ENCODE results near the gene FAM168B.
"Not testable (repeated sequence)": the region's sequence is repeated elsewhere in the genome, so short reads cannot be mapped to it uniquely, and the experiment has no call there.

The FAM168B gene

DNA sequence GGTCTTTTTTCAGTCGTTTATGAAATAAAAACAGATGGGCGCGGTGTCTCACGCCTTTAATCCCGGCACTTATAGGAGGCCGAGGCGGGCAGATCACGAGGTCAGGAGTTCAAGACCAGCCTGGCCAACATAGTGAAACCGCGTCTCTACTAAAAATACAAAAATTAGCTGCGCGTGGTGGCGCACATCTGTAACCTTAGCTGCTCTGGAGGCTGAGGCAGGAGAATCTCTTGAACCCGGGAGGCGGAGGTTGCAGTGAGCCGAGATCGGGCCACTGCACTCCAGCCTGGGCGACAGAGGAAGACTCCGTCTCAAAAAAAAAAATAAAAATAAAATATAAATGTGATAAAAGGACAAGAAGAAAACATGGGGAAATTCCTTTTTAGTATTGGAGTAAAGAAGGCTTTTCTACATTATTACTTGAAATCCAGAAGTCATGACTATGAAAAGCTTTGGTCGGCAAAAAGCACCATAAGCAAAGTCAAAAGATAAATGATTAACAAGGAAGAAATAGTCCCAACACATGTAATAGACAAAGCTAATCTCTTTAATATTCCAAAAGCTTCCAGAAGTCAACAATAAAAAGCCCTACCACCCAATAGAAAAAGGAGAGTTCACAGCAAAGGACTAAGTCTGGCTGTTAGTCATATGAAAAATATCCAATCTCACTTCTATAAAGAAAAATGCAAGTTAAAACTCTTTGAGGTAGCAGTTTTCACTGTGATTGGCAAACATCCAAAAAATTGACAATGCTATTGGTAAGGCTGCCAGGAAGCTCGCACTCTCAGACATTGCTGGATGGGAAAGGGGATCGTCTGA, 1.4 kb upstream of the FAM168B start:
- DNase-seq: no peak

DNA sequence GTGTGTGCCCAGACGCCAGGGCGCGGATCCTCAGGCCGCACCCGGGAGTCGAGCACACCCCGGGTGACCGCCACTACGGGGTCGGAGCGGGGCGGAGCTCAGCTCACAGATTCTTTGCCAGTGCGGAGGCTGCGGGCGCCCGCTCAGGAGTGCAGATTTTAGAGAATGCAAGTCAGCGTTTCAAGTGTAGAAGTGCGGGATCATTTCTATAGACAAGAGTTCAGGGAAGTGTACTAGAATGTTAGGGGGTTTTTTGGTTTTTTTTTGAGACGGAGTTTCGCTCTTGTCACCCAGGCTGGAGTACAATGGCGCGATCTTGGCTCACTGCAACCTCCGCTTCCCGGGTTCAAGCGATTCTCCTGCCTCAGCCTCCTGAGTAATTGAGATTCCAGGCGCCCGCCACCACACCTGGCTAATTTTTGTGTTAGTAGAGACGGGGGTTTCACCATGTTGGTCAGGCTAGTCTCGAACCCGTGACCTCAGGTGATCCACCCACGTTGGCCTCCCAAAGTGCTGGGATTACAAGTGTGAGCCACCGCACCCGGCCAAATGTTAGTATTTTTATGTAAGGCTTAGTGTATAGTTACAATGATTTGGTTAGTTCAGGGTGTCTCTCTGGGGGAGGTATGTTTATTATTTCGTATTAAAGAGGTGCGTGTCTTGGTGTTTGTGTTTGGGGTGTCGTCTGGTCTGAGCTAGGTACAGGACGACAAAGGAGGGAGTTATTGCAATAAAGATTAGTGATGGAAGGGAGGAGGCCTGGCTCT, 619 bp upstream of the FAM168B start:
- DNase-seq: peak; percentile 12

DNA sequence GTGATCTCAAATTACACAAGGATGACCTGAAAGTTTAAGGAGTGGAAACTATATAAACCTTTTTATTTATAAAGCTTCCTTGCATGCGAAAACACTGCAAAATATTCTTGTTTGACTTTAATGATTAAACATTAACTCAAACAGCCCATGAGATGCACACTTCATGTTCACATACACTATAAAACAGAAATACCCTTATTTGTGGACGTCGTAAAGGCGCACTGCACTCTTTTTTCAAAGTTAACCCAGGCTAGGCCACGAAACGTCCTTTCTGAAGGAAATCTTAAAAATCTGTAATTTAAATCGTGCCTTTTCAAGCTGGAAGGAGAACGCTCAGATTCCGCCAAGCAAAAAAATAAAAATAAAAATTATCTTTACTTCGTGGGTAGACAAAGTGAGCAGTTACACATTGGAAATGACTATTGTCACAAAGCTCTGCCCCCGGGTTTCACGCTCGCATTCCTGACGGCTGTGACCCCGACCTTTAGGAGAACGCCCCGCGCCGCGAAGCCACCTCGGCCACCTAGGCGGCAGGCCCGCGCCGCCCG, 728 bp downstream of the FAM168B start:
- DNase-seq: no peak

DNA sequence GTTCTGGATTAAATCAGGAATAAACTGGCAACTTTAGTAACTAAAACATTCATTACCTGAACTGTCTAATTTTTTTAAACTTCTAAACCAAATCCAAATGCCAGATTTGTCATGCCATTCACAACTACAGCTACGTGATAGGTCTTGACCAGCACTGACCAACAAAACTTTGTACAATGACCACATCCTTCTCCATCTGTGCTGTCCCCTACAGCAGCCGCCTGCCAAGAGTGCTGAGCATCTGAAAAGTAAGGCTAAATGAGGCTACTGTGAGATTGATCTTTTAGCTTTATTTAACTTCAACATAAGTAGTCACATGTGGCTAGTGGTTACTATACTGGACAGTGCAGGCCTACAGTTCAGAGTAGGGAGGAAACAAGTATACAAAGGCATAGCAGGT, 7.6 kb downstream of the FAM168B start:
- no peak for DNase-seq

DNA sequence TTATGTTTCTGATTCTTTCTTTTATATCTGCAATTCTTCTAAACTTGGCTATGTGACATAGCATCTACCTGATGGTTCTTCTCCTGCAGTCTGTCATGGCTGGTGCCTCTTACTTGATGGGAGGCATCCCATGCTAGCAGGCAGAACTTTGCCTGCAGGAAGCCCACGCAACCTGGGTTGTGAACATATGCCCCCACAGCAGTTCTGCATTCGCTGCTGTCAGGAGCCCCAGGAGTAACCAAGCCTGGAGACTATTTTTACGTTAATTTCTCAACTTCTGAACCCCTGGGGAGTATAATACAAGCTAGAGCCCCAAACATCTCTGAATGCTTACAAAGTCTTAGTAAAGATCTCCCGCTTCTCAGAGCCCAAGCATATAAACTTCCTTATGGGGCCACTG, 12.1 kb downstream of the FAM168B start:
- no peak for DNase-seq

DNA sequence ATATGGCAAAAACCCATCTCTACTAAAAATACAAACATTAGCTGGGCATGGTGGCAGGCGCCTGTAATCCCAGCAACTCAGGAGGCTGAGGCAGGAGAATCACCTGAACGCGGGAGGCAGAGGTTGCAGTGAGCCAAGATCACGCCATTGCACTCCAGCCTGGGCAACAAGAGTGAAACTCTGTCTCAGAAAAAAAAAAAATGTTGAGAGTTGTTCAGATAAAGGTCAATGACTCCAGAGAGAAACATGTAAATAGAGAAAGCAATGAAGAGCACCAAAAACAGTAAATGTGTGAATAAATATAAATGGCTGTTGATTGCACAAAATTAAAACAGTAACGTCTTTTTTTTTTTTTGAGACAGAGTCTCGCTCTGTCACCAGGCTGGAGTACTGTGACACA, 13.3 kb downstream of the FAM168B start:
- DNase-seq: not testable (repeated sequence)

DNA sequence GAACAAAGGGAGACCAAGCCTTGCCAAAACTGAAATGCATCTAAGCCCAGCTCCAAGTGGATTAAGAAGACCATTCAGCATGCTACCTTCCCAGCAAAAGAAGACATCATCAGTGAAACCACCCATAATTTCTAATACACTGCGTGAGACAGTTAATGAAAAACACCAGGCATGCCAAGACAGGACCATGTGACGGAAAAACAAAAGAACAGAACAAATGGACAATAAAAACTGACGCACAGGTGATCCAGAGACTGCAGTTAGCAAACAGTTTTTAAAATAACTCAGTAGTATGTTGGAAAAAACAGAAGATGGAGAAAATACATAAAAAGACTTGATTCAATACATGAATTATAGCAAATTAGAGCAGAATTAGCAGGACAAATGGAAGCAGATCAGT, 15.3 kb downstream of the FAM168B start:
- no peak for DNase-seq

DNA sequence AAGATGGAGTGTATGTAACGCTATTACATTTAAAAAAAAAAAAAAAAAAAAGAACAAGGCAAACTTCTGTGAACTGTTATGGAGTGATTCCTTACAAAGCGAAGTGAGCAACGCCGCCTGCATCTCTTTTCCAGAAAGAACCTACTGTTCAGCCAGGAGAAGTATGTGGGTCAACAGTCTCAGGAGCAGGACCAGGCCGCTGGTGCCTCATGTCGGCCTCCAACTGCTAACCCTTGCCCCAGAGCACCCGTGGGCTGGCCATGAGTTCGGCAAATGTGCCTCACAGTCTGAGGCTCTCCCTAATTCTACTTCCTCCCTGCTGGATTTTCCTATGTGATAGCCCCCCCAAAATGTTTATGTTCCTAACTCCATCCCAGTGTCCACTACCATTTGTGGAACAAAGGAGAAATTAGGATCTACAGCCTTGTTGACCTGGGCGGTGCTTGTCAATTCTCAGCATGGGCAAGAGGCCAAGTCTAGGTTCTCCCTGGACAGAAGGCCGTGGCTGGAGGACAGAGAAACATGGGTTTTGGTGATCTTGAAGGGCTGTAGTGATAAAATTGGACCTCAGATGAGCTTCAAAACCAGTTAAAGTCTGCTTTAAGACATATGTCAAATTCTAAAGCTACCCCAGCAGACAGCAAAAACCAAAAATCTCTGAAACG, 15.9 kb downstream of the FAM168B start:
- DNase-seq: no peak

DNA sequence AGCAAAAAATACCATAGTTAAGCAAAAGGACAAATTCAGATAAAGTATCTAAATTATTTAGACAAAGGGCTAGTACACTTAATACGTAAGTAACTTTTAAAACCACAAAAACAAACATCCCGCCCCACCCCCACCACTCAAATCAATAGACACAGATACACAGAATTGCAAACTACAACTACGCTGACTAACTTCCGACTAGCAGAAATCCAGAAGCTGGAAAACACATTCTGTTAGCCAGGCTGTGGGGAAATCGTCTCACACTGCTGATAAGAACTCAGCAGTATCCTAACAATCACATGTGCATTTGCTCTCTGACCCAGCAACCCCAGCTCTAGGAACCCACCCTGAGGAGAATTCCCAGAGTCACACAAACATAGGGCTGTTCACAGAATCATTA, 16.6 kb downstream of the FAM168B start:
- no peak for DNase-seq

DNA sequence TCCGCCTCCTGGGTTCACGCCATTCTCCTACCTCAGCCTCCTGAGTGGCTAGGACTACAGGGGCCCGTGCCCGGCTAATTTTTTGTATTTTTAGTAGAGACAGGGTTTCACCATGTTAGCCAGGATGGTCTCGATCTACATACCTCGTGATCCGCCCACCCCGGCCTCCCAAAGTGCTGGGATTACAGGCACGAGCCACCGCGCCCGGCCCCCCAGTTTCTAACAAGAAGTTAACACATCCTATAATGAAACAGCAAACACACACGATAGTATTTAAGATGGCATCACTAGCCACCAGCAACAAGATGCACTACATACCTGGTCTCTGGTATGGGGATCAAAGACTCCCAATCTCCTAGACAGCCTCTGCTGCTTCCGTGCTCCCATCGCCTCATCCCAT, 17.7 kb downstream of the FAM168B start:
- DNase-seq: not testable (repeated sequence)

DNA sequence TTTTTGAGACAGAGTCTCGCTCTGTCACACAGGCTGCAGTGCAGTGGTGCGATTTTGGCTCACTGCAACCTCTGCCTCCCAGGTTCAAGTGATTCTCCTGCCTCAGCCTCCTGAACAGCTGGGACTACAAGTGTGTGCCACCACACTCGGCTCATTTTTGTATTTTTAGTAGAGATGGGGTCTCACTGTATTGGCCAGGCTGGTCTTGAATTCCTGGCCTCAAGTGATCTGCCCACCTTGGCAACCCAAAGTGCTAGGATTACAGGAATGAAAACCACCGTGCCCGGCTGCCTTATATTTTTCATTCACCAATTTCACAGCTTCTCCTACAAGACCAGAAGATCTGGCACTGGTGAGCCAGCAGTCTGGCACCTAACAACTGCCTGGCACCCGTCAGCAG, 25.1 kb downstream of the FAM168B start:
- not testable (repeated sequence) for DNase-seq

DNA sequence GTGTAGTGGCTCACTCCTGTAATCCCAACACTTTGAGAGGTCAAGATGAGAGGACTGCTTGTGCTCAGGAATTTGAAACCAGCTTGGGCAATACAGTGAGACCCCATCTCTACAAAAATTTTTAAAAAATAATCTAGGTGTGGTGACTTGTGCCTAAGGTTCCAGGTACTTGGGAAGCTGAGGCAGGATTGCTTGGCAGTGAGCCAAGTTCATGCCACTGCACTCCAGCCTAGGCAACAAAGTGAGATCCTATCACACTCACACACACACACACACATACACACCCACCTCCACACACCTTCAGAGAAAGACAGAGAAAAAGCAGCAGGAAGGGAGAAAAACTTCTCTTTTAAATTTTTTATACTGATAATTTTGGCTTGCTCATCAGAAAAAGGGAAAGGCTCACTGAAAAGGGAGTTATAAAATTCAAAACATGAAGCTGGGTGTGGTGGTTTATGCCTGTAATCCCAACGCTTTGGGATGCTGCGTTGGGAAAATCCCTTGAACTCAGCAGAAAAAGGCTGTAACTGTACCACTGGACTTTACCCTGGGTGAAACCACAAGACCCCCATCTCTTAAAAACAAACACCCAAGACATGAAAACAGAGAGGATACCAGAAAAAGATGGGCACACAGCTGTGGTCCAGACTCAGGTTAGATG, 25.7 kb downstream of the FAM168B start:
- no peak for DNase-seq

DNA sequence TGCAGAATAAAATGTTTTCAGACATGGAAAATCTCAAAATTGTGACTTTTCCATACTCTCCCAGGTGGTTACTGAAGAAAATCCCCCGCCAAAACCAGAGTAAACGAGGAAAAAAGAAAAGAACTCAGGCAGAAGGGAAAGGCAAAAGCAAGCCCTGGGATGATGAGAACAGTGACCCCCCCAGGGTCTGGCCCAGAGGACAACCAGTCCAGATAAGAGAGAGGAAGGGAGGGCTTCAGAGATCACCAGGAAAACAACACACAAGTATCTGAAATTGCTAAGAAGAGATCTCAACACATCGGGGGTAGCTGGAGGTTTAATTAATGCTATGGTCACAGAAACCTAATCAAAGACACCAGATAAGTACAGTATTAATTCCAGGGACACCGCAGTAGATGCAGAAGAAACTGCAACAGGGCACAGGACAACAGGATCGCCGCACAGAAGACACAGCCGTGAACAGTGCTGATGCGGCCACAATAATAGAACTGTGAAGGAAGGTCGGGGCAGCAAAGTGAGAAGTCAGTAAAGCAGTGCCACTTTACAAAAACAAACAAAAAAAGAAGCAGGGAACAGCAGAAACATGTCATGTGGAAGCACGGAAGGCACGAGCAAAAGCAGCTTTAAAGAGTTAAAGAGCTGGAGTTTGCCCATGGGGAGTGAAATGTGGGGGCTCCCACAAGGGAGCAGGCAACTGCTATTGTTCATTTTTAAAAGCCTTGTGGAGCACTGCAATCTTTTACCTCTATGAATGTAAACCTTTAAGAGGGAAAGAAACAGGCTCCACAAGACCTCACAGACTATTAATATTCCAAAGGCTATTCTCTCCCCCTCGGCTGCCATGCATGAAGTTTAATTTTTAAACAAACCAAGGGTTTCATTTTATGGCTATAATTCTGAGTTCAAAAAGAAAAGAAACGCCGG, 28.4 kb downstream of the FAM168B start:
- DNase-seq: no peak

DNA sequence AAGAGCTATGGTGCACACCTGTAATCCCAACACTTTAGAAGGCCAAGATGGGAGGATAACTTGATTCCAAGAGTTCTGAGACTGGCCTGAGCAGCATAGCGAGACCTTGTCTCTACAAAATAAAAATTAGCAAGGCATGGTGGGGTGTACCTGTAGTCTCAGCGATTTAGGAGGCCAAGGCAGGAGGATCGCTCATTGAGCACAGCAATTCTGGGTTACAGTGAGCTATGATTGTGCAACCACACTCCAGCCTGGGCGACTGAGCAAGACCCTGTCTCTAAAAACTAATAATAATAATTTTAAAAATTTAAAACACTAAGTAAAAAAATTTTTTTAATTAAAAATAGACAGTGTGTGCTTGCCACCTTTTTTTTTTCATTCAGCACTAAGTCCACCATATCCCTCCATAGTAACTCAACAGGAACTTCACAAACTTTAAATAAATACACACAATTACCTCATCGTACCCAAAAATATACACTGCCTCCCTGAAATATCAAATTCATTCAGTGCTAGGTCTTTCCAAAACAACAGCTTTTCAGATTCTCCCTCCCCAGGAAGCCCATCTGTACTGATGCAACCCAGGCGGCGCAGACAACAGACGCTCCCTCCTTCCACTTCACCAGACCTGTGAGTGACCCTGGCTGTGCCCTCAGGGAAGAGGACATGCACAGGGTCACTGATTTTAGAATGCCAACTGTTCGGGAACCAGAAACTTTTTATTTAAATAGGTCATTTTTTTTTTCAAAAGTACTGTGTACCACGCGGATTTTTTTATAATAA, 29.6 kb downstream of the FAM168B start:
- DNase-seq: no peak

DNA sequence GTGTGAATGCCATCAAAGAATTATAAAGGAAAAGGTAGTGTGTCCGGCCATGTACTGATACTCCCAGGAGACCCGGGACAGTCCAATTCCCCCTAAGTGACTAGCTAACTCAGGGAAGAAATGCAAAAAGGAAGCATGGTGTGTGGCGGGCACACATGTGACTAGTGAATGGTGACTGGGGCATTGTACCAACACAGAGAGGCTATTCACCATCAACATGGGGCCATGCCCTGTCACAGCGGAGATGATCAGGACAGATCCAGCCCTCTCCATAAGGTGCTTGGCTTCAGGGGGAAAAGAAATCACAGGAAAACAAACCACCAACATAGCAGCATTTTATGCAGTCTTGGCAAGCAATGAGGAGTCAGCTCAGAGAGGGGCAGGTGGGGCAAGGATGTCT, 34.3 kb downstream of the FAM168B start:
- no peak for DNase-seq

DNA sequence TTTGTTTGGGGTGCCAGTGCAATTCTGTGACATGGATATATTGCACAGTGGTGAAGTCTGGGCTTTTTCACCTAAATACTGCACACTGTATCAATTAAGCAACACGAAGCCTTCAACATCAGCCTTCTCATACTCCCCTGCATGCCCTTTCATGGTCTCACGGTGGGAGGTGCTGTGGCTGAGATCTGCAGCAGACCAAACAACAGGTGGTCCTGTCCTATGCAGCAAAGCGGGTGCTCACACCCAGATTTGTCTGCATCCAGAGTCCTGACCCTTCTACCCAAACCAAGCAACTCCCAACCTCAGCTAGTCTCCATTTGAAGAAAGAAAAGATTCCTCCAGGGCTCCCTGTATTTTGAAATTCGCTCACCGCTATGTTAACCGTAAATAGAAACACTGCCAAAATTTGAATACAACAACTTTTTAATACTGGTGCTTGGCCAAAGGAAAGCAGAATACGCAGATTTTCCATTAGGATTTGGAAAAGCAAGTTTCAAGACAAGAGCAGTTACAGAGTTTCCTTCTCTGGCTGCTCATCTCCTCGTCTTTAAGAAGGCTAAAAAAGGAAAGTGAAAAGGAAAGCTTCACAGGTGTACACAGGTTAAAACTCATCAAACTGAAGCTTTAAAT, 34.9 kb downstream of the FAM168B start:
- DNase-seq: no peak

DNA sequence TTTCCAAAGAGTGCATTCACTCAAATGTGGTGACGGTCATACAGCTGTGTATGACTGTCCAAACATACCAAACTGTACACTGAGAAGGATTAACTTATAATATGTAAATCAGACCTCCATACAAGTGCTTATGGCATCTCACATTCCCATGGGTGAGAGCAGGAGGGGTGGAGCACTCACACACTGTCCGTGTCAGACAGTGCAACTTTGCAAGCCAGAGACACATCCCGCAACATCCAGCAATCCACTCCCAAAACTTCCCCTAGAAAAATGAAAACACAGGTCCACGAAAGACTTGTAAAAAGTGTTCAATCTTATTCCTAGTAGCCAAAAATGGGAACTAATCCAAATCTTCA, 36.4 kb downstream of the FAM168B start:
- DNase-seq: no peak

DNA sequence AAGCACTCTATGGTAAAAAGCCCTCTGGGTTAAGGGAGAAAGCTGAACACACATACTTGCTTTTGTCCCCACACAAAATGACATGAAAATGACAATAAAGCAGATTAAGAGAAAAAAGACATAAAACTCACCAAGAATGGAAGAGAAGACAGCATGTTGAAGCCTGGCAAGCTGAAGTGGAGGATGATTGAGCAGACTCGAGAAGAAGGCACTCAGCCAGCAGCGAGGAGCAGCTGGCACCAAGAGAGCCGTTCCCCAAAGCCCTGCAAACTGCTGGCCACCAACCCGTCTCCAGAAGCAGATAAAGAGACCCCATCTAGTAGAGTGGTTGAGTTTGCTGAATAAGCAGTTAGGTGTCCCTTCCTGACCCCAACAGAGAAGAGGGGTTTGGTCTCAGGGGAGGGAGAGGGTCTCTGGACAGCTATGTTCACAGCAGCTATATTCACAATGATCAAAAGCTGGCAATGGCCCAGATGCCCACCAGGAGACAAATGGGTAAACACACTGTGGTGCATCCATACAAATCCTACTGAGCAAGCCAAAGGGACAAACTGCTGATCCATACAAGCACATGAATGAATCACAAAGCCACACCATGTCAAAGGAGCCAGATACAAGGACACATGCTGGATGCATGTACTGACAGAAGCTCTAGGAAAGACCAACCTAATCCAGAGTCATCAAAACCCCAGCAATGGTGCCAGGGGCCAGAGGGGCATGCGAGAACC, 36.9 kb downstream of the FAM168B start:
- no peak for DNase-seq

DNA sequence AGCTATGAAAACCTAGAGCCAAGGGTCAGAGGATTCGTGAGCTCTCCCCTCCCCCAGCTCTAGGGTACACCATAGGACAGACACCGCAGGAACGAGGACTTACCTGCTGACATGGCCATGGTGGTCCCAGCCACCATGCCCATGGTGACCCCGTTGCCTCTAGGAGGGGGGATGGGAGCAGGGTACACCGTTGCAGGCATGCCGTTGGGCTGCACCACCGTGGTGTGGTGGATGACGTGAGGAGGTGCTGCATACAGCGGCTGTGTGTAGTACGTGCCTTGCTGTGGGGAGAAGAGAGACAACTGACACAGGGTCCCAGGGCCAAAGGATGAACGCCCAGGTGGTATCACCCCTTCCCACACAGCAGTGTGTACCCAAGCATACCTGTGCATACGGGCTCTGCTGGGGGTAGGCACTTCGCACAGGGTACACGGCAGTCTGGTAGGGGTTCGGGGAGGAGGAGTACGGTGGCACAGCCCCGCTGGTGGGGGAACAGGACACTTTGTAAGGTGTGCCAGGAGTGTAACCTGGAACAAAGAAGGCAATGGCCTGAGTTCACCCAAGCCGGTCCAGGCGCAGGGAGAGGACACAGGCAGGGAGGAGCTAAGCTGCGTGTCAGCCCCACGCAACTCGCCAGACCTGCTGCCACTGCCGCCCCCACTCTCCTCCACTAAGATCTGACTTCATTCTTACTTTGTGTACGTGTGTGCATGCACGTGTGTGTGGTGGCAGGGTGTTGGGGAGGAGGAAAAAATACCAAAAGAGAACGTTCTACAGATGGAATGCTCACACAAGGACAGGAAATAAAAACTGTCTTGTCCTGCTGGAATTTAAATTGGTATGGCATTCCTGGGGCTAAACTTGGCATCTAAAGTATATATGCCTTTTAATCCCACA, 37.8 kb downstream of the FAM168B start:
- DNase-seq: no peak

Measured in stimulated activated CD4-positive, alpha-beta T cell treated with anti-CD3 and anti-CD28 coated beads, Interleukin-1b, Interleukin-23, amount 100 ng/mL, for 48 hours (primary cell).